ENCODE measurements around the gene GRK5.

Gene GRK5

GRCh38 chr10:119452396-119452795 lies 245.0 kb downstream of the GRK5 start:
- no peaks in the 10 kb centered on the region for H3K9me2 ChIP-seq (replicated peaks; ENCODE audit: insufficient read depth, low read length)
- no peaks in the 10 kb centered on the region for H3K36me3 ChIP-seq (replicated peaks; ENCODE audit: insufficient read depth, low read length)
- H3K4me3 ChIP-seq (ENCODE audit: low read length): no peak overlapping the region
- H3K4me2 ChIP-seq (ENCODE audit: low read depth, low read length): no peak overlapping the region
- H2AFZ ChIP-seq (ENCODE audit: low read length): no peak overlapping the region
- H4K20me1 ChIP-seq (ENCODE audit: insufficient read depth, low read length): no peaks in the 10 kb centered on the region
- no peaks in the 10 kb centered on the region for H3K27me3 ChIP-seq (replicated peaks; ENCODE audit: insufficient read depth, low read length)
- no peak for DNase-seq
- H3K27ac ChIP-seq (ENCODE audit: low read length): no peak overlapping the region
- H3K79me2 ChIP-seq (ENCODE audit: low read length): no peaks in the 10 kb centered on the region
- no peak for TF ChIP-seq CTCF (IDR thresholded peaks at IDR 0.05; ENCODE audit: low read length)
- no peak for TF ChIP-seq EZH2 (optimal IDR thresholded peaks at IDR 0.05; ENCODE audit: low read depth, low read length)
- no peak for TF ChIP-seq EZH2phosphoT487 (IDR thresholded peaks at IDR 0.05; ENCODE audit: low read length)
- no peaks in the 10 kb centered on the region for H3K4me1 ChIP-seq (ENCODE audit: low read length)
- no peaks in the 10 kb centered on the region for H3K9me3 ChIP-seq (replicated peaks; ENCODE audit: insufficient read depth, low read length)
- no peaks in the 10 kb centered on the region for H3F3A ChIP-seq (ENCODE audit: insufficient read depth, low read length)
- H3K9ac ChIP-seq (ENCODE audit: low read length): no peak overlapping the region

GRCh38 chr10:119453313-119453712 lies 245.9 kb downstream of the GRK5 start:
- Histone ChIP-seq H4K20me1 (ENCODE audit: insufficient read depth, low read length) (no peaks in the 10 kb centered on the region), H3K79me2 (ENCODE audit: low read length) (no peaks in the 10 kb centered on the region), H3K27me3 (replicated peaks; ENCODE audit: insufficient read depth, low read length) (no peaks in the 10 kb centered on the region), H3K9ac (ENCODE audit: low read length) (no peak overlapping the region), H3K4me1 (ENCODE audit: low read length) (no peaks in the 10 kb centered on the region), H3K9me2 (replicated peaks; ENCODE audit: insufficient read depth, low read length) (no peaks in the 10 kb centered on the region), H3K4me3 (ENCODE audit: low read length) (no peak overlapping the region), H3K9me3 (replicated peaks; ENCODE audit: insufficient read depth, low read length) (no peaks in the 10 kb centered on the region), H3K36me3 (replicated peaks; ENCODE audit: insufficient read depth, low read length) (no peaks in the 10 kb centered on the region), H3F3A (ENCODE audit: insufficient read depth, low read length) (no peaks in the 10 kb centered on the region), H3K27ac (ENCODE audit: low read length) (no peak overlapping the region), H3K4me2 (ENCODE audit: low read depth, low read length) (no peak overlapping the region), H2AFZ (ENCODE audit: low read length) (no peak overlapping the region)
- no peak for TF ChIP-seq EZH2phosphoT487 (IDR thresholded peaks at IDR 0.05; ENCODE audit: low read length)
- no peak for TF ChIP-seq CTCF (IDR thresholded peaks at IDR 0.05; ENCODE audit: low read length)
- no peak for TF ChIP-seq EZH2 (optimal IDR thresholded peaks at IDR 0.05; ENCODE audit: low read depth, low read length)
- DNase-seq: no peak

- Histone ChIP-seq H3K4me1 (ENCODE audit: low read length) (no peaks in the 10 kb centered on the region), H3K9me3 (replicated peaks; ENCODE audit: insufficient read depth, low read length) (no peaks in the 10 kb centered on the region), H3K27ac (ENCODE audit: low read length) (no peak overlapping the region), H3K27me3 (replicated peaks; ENCODE audit: insufficient read depth, low read length) (no peaks in the 10 kb centered on the region), H3K36me3 (replicated peaks; ENCODE audit: insufficient read depth, low read length) (no peaks in the 10 kb centered on the region), H3K9ac (ENCODE audit: low read length) (no peak overlapping the region), H3K79me2 (ENCODE audit: low read length) (no peaks in the 10 kb centered on the region), H3F3A (ENCODE audit: insufficient read depth, low read length) (no peaks in the 10 kb centered on the region), H4K20me1 (ENCODE audit: insufficient read depth, low read length) (no peaks in the 10 kb centered on the region), H3K9me2 (replicated peaks; ENCODE audit: insufficient read depth, low read length) (no peaks in the 10 kb centered on the region), H3K4me3 (ENCODE audit: low read length) (no peak overlapping the region), H3K4me2 (ENCODE audit: low read depth, low read length) (no peak overlapping the region), H2AFZ (ENCODE audit: low read length) (no peak overlapping the region)
- TF ChIP-seq CTCF (IDR thresholded peaks at IDR 0.05; ENCODE audit: low read length) (no peak), EZH2phosphoT487 (IDR thresholded peaks at IDR 0.05; ENCODE audit: low read length) (no peak), EZH2 (optimal IDR thresholded peaks at IDR 0.05; ENCODE audit: low read depth, low read length) (no peak)
- no peak for DNase-seq
Observed at GRCh38 chr10:119454316-119454715, 246.9 kb downstream of the GRK5 start.

Data from MM.1S (cell line).